Measurements from ENCODE around the gene TOMM20L. TPM values are rescaled to one million over a fixed set of nuclear protein-coding genes. Genes with fewer than 3 reads are reported as not detected.
"Not testable (repeated sequence)": the region's sequence is repeated elsewhere in the genome, so short reads cannot be mapped to it uniquely, and the experiment has no call there.

Gene TOMM20L
- polyA plus RNA-seq, 3 donors: 0.33 TPM; not detected in 2

GRCh38 chr14:58354808-58355207 is 40.9 kb upstream of the TOMM20L start:
- peaks cover 51 to 79% of the 10 kb centered on the region in 2 donors for H3K36me3 Mint-ChIP-seq

GRCh38 chr14:58356268-58356667 is 39.5 kb upstream of the TOMM20L start:
- no peak for DNase-seq
- intact Hi-C loops (cut with micrococcal nuclease): no loop called here
- Histone ChIP-seq H3K79me2 (ENCODE audit: insufficient read depth, low read length) (peaks cover 23% of the 10 kb centered on the region), H3K4me2 (replicated peaks; ENCODE audit: extremely low read depth, low read length, poor library complexity, severe bottlenecking) (no peak overlapping the region), H3K36me3 (replicated peaks in 1 of 2; ENCODE audit: control insufficient read depth in 1 of 2, insufficient read depth in 2 of 2, low read length in 2 of 2) (peaks cover 60 to 83% of the 10 kb centered on the region in 2 donors), H2AFZ (ENCODE audit: insufficient read depth, low read depth, low read length, poor library complexity, severe bottlenecking) (no peak overlapping the region), H3K9me3 (replicated peaks in 1 of 2; ENCODE audit: control insufficient read depth in 1 of 2, insufficient read depth in 1 of 2, low read length in 2 of 2) (no peaks in the 10 kb centered on the region), H3K27ac (ENCODE audit: low read depth in 1 of 2, low read length in 2 of 2) (peak overlapping the region in 1 of 2 donors; percentile 79), H3K4me1 (ENCODE audit: control insufficient read depth in 1 of 2, insufficient read depth in 2 of 2, low read length in 2 of 2) (peaks cover 6 to 22% of the 10 kb centered on the region in 2 donors), H3K4me3 (replicated peaks in 1 of 3; ENCODE audit: low read depth in 2 of 3, low read length in 3 of 3) (no peak overlapping the region), H3K9ac (ENCODE audit: insufficient read depth, low read length, poor library complexity, severe bottlenecking) (no peak overlapping the region), H4K20me1 (ENCODE audit: insufficient read depth, low read length) (peaks cover 19% of the 10 kb centered on the region), H3K27me3 (ENCODE audit: control insufficient read depth in 2 of 2, insufficient read depth in 2 of 2, low read length in 2 of 2) (no peaks in the 10 kb centered on the region)
- Mint-ChIP-seq H3K4me1 (peaks cover 23% of the 10 kb centered on the region), H3K27me3 (ENCODE audit: low read depth in 3 of 3) (no peaks in the 10 kb centered on the region), H3K27ac (no peak overlapping the region), H3K4me3 (no peak overlapping the region), H3K36me3 (peaks cover 49 to 80% of the 10 kb centered on the region in 2 donors), H3K9me3 (no peaks in the 10 kb centered on the region)
- WGBS (ENCODE audit: insufficient coverage): no CpG with 5 or more reads among the region's 1 CpG
- TF ChIP-seq CTCF (IDR thresholded peaks at IDR 0.05): no peak

More at GRCh38 chr14:58354808-58355207, 40.9 kb upstream of the TOMM20L start:
- intact Hi-C loops (cut with micrococcal nuclease): no loop called here
- no peak overlapping the region for H3K9ac ChIP-seq (ENCODE audit: insufficient read depth, low read length, poor library complexity, severe bottlenecking)
- H3K9me3 ChIP-seq (replicated peaks in 1 of 2; ENCODE audit: control insufficient read depth in 1 of 2, insufficient read depth in 1 of 2, low read length in 2 of 2): no peaks in the 10 kb centered on the region
- H3K4me2 ChIP-seq (replicated peaks; ENCODE audit: extremely low read depth, low read length, poor library complexity, severe bottlenecking): no peak overlapping the region
- Mint-ChIP-seq H3K4me3 (no peak overlapping the region), H3K4me1 (peaks cover 23% of the 10 kb centered on the region), H3K9me3 (no peaks in the 10 kb centered on the region), H3K27ac (peak overlapping the region; percentile 50 to 89 (median 75)), H3K27me3 (ENCODE audit: low read depth in 3 of 3) (no peaks in the 10 kb centered on the region)
- H2AFZ ChIP-seq (ENCODE audit: insufficient read depth, low read depth, low read length, poor library complexity, severe bottlenecking): no peak overlapping the region
- peaks cover 23% of the 10 kb centered on the region for H3K79me2 ChIP-seq (ENCODE audit: insufficient read depth, low read length)
- H3K36me3 ChIP-seq (replicated peaks in 1 of 2; ENCODE audit: control insufficient read depth in 1 of 2, insufficient read depth in 2 of 2, low read length in 2 of 2): peaks cover 56 to 83% of the 10 kb centered on the region in 2 donors
- no peaks in the 10 kb centered on the region for H3K27me3 ChIP-seq (ENCODE audit: control insufficient read depth in 2 of 2, insufficient read depth in 2 of 2, low read length in 2 of 2)
- WGBS (ENCODE audit: insufficient coverage): 0% methylated on average over 1 of the region's 2 CpGs
- H3K4me1 ChIP-seq (ENCODE audit: control insufficient read depth in 1 of 2, insufficient read depth in 2 of 2, low read length in 2 of 2): peaks cover 6 to 22% of the 10 kb centered on the region in 2 donors
- H3K4me3 ChIP-seq (replicated peaks in 1 of 3; ENCODE audit: low read depth in 2 of 3, low read length in 3 of 3): no peak overlapping the region
- peak overlapping the region in 1 of 2 donors; percentile 79 for H3K27ac ChIP-seq (ENCODE audit: low read depth in 1 of 2, low read length in 2 of 2)
- peaks cover 17% of the 10 kb centered on the region for H4K20me1 ChIP-seq (ENCODE audit: insufficient read depth, low read length)
- peak in 1 of 3 donors; percentile 10 for DNase-seq
- no peak for TF ChIP-seq CTCF (IDR thresholded peaks at IDR 0.05)

- H3K27me3 ChIP-seq (ENCODE audit: control insufficient read depth in 2 of 2, insufficient read depth in 2 of 2, low read length in 2 of 2); H3K27ac Mint-ChIP-seq; H3K4me3 ChIP-seq (replicated peaks in 1 of 3; ENCODE audit: low read depth in 2 of 3, low read length in 3 of 3); H2AFZ ChIP-seq (ENCODE audit: insufficient read depth, low read depth, low read length, poor library complexity, severe bottlenecking); H3K9me3 ChIP-seq (replicated peaks in 1 of 2; ENCODE audit: control insufficient read depth in 1 of 2, insufficient read depth in 1 of 2, low read length in 2 of 2); H3K9me3 Mint-ChIP-seq; H3K79me2 ChIP-seq (ENCODE audit: insufficient read depth, low read length); H3K4me3 Mint-ChIP-seq; H3K27me3 Mint-ChIP-seq (ENCODE audit: low read depth in 3 of 3); H3K9ac ChIP-seq (ENCODE audit: insufficient read depth, low read length, poor library complexity, severe bottlenecking); intact Hi-C loops (cut with micrococcal nuclease); H3K4me1 Mint-ChIP-seq; H3K4me1 ChIP-seq (ENCODE audit: control insufficient read depth in 1 of 2, insufficient read depth in 2 of 2, low read length in 2 of 2); H3K27ac ChIP-seq (ENCODE audit: low read depth in 1 of 2, low read length in 2 of 2); H3K4me2 ChIP-seq (replicated peaks; ENCODE audit: extremely low read depth, low read length, poor library complexity, severe bottlenecking); DNase-seq: not testable (repeated sequence)
- peaks cover 77 to 97% of the 10 kb centered on the region in 2 donors for H3K36me3 ChIP-seq (replicated peaks in 1 of 2; ENCODE audit: control insufficient read depth in 1 of 2, insufficient read depth in 2 of 2, low read length in 2 of 2)
- WGBS (ENCODE audit: insufficient coverage): 100% methylated on average over 1 of the region's 1 CpG
- peaks cover 10% of the 10 kb centered on the region for H4K20me1 ChIP-seq (ENCODE audit: insufficient read depth, low read length)
- H3K36me3 Mint-ChIP-seq: peaks cover 57 to 77% of the 10 kb centered on the region in 2 donors
Observed at GRCh38 chr14:58362272-58362671, 33.5 kb upstream of the TOMM20L start.

Data from CD14-positive monocyte (primary cell).